Thoracic aorta (tissue), 2 donors: Measurements from ENCODE around the gene RRM2. TPM values are rescaled to one million over a fixed set of nuclear protein-coding genes. Genes with fewer than 3 reads are reported as not detected.

Source experiments
- ATAC-seq: fragments of 150-250 bp; one replicate; pipeline ENCODE4 v1.8.0; 2017; ENCODE audit warnings: low read depth; ENCODE audit not compliant: insufficient number of reproducible peaks, low FRiP score
- DNase-seq: peaks from one replicate; pipeline ENCODE4 v3.0.0-alpha.2; 2020; ENCODE audit warnings: low spot score
- H3K27ac ChIP-seq, 2 donors: fragments of 200-600 bp; sonication (generic); 1 replicate in 1 of 2; 2 replicates in 1 of 2; pipeline ENCODE4 v1.5.1; 2016; ENCODE audit warnings: mild to moderate bottlenecking in 2 of 2, moderate library complexity in 2 of 2
- H3K27me3 ChIP-seq: fragments of 200-600 bp; sonication (generic); replicated peaks from 2 replicates; pipeline ENCODE4 v1.6.0; 2016; ENCODE audit warnings: mild to moderate bottlenecking; ENCODE audit not compliant: insufficient read depth
- H3K36me3 ChIP-seq: fragments of 200-600 bp; sonication (generic); one replicate; pipeline ENCODE4 v1.5.1; 2016
- H3K4me1 ChIP-seq, 2 donors: fragments of 200-600 bp; sonication (generic); 1 replicate in 1 of 2; 2 replicates in 1 of 2; pipeline versions ENCODE4 v1.5.1 to v1.6.0; 2016; ENCODE audit warnings: low read depth in 2 of 2, mild to moderate bottlenecking in 1 of 2; ENCODE audit not compliant: control insufficient read depth in 1 of 2
- H3K4me3 ChIP-seq: fragments of 200-600 bp; sonication (generic); 2 replicates; pipeline ENCODE4 v1.5.1; 2016; ENCODE audit warnings: mild to moderate bottlenecking
- H3K9me3 ChIP-seq: fragments of 200-600 bp; sonication (generic); 2 replicates; pipeline ENCODE4 v1.5.1; 2016
- total RNA-seq, 2 donors: library from RNA; depleted of rRNA; stranded (reverse); fragments of >200 nt; gene quantifications; one replicate each; pipeline versions ENCODE4 v1.1.0 to v1.2.3, GENCODE V29; 2016
- TF ChIP-seq, protein P1 (sequence below): fragments of 200-600 bp; sonication (generic); IDR thresholded peaks from one replicate; pipeline ENCODE4 v1.5.1; 2019; ENCODE audit warnings: antibody characterized with exemption

The RRM2 gene
- total RNA-seq, 2 donors from 2014 or later, result 0.92 to 1.2 TPM

DNA sequence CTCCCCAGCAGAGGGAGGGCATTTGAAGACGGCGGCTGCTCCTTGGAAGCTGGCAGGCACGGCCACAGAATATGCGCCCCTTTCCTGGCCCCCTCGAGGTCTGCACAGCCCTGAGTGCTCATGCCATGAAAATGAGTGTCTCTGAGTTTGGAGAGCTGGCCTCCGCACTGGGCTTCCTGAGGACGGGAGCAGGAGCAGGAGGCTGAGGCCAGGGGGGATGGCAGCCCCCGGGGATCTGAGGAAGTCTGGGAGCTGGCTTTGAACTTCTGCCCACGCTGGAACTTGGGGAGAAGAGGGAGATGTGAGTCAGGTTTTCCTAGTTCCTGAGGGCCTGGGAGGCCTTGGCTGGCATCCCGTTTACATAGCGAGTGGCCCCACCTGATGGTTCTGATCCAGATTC lies 47.0 kb downstream of the RRM2 start:
- H3K27me3 ChIP-seq, result no peaks in the 10 kb centered on the region
- H3K27ac ChIP-seq, result no peak overlapping the region
- H3K4me3 ChIP-seq, result no peak overlapping the region
- H3K4me1 ChIP-seq, result no peaks in the 10 kb centered on the region
- DNase-seq (no peak), ATAC-seq (no peak)
- H3K36me3 ChIP-seq, result no peaks in the 10 kb centered on the region
- H3K9me3 ChIP-seq, result no peaks in the 10 kb centered on the region
- TF ChIP-seq, protein P1, sequence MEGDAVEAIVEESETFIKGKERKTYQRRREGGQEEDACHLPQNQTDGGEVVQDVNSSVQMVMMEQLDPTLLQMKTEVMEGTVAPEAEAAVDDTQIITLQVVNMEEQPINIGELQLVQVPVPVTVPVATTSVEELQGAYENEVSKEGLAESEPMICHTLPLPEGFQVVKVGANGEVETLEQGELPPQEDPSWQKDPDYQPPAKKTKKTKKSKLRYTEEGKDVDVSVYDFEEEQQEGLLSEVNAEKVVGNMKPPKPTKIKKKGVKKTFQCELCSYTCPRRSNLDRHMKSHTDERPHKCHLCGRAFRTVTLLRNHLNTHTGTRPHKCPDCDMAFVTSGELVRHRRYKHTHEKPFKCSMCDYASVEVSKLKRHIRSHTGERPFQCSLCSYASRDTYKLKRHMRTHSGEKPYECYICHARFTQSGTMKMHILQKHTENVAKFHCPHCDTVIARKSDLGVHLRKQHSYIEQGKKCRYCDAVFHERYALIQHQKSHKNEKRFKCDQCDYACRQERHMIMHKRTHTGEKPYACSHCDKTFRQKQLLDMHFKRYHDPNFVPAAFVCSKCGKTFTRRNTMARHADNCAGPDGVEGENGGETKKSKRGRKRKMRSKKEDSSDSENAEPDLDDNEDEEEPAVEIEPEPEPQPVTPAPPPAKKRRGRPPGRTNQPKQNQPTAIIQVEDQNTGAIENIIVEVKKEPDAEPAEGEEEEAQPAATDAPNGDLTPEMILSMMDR, result no peak

- Histone ChIP-seq H3K27me3 (no peaks in the 10 kb centered on the region), H3K27ac (no peak overlapping the region), H3K36me3 (no peaks in the 10 kb centered on the region), H3K9me3 (no peaks in the 10 kb centered on the region), H3K4me1 (no peaks in the 10 kb centered on the region), H3K4me3 (no peak overlapping the region)
- no peak for DNase-seq
- ATAC-seq, result no peak
- TF ChIP-seq, protein P1, result no peak
Observed at GRCh38 chr2:10170256-10170655, 47.7 kb downstream of the RRM2 start.

- H3K36me3 ChIP-seq, result no peaks in the 10 kb centered on the region
- H3K4me1 ChIP-seq, result no peaks in the 10 kb centered on the region
- H3K9me3 ChIP-seq, result no peaks in the 10 kb centered on the region
- DNase-seq, result no peak
- no peak for ATAC-seq
- TF ChIP-seq, protein P1, result no peak
- no peak overlapping the region for H3K27ac ChIP-seq
- H3K4me3 ChIP-seq, result no peak overlapping the region
- no peaks in the 10 kb centered on the region for H3K27me3 ChIP-seq
Observed at GRCh38 chr2:10171006-10171800, 48.7 kb downstream of the RRM2 start.

- Histone ChIP-seq H3K9me3 (no peaks in the 10 kb centered on the region), H3K27me3 (no peaks in the 10 kb centered on the region), H3K36me3 (no peaks in the 10 kb centered on the region), H3K4me3 (no peak overlapping the region), H3K4me1 (no peaks in the 10 kb centered on the region), H3K27ac (no peak overlapping the region)
- no peak for ATAC-seq
- TF ChIP-seq, protein P1, result no peak
- DNase-seq, result no peak
Observed at GRCh38 chr2:10172033-10172871, 49.7 kb downstream of the RRM2 start.

DNA sequence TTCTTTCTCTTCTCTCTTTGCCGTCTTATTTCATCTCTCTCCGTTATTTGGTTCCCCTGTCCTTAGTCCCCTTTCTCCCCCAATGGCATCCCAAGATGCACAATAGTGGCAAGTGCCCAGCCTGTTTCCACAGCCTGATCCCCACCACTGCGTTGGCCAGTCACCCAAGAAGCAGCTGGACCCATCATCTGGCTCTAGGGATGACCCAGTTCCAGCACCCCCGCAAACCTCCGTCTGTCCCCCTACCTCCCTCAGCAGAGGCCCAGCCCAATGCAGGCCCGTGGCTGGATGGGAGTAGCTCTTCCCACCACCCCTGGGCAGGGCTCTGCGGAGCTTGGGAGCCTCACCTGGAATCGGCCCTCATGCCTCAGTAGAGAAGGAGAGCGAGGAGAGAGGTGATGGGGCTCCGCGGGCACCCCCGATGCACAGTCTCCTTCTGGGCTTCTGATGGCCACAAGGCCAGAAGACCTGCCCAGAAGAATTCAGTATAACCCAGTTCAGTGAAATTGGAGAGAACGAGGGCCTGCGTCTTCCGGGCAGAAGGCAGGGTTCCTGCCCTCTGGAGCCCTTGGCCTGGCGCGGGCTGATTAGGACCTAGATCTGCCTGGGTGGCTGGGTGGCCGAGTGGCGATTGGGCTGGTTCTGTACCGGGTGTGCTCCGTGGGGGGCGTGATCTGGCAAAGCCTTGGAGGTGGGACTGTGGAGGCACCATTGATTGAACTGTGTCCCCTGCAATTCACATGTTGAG lies 50.9 kb downstream of the RRM2 start:
- ATAC-seq, result no peak
- no peaks in the 10 kb centered on the region for H3K36me3 ChIP-seq
- TF ChIP-seq, protein P1, result no peak
- H3K4me3 ChIP-seq, result no peak overlapping the region
- no peak overlapping the region for H3K27ac ChIP-seq
- DNase-seq, result no peak
- H3K9me3 ChIP-seq, result no peaks in the 10 kb centered on the region
- no peaks in the 10 kb centered on the region for H3K4me1 ChIP-seq
- H3K27me3 ChIP-seq, result no peaks in the 10 kb centered on the region
